Body of pancreas (tissue), 4 donors: Measurements from ENCODE around the gene PLAAT5. TPM values are rescaled to one million over a fixed set of nuclear protein-coding genes. Genes with fewer than 3 reads are reported as not detected.

ENCODE experiments used
- ATAC-seq: fragments of 150-250 bp; one replicate; pipeline ENCODE4 v1.9.1; 2016
- DNase-seq, 4 donors: peaks; one replicate each; pipeline ENCODE4 v3.0.0-alpha.2; 2019
- H3K27ac ChIP-seq, 4 donors: fragments of 200-600 bp; sonication (generic); 1 replicate in 3 of 4; 2 replicates in 1 of 4; pipeline versions ENCODE4 v1.5.1 to v1.6.1; 2016 to 2019; ENCODE audit warnings: mild to moderate bottlenecking in 1 of 4, mixed read lengths in 1 of 4, moderate library complexity in 1 of 4
- H3K27me3 ChIP-seq, 2 donors: fragments of 200-600 bp; sonication (generic); one replicate each; pipeline ENCODE4 v1.6.0; 2016; ENCODE audit warnings: mild to moderate bottlenecking in 1 of 2
- H3K36me3 ChIP-seq, 2 donors: fragments of 200-600 bp; sonication (generic); replicated peaks in 1 of 2; 2 replicates each; pipeline ENCODE4 v1.5.1; 2016; ENCODE audit warnings: low read depth in 2 of 2; ENCODE audit not compliant: insufficient read depth in 1 of 2
- H3K4me1 ChIP-seq: fragments of 200-600 bp; sonication (generic); one replicate; pipeline ENCODE4 v1.6.0; 2016
- H3K4me3 ChIP-seq, 2 donors: fragments of 200-600 bp; sonication (generic); 1 replicate in 1 of 2; 2 replicates in 1 of 2; pipeline ENCODE4 v1.5.1; 2016 to 2019
- H3K9me3 ChIP-seq, 3 donors: fragments of 200-600 bp; sonication (generic); 1 replicate in 2 of 3; 2 replicates in 1 of 3; pipeline ENCODE4 v1.5.1; 2016
- CTCF ChIP-seq, 7 experiments: fragments of 450-650 bp in 4 of 7; fragments of 200-600 bp in 3 of 7; sonication (generic) in 3 of 7; IDR thresholded peaks; one replicate each; pipeline ENCODE4 v1.5.1; 2016 to 2019; ENCODE audit warnings: antibody characterized with exemption in 7 of 7
- POLR2A ChIP-seq, 3 donors: fragments of 450-650 bp; IDR thresholded peaks; one replicate each; pipeline ENCODE4 v1.6.1; 2016; ENCODE audit warnings: antibody characterized with exemption in 3 of 3, mild to moderate bottlenecking in 2 of 3
- WGBS, 2 donors: methylation state at CpG; one replicate each; pipeline ENCODE4 v1.1.5; 2017; 5-methylcytosine and 5-hydroxymethylcytosine counted together
- intact Hi-C: fragments of 100-400 bp; cut with DNase I; formaldehyde crosslinking; loops from one replicate; pipeline ENCODE4 v1.15.1; 2023
- total RNA-seq, 2 donors: library from RNA; depleted of rRNA; stranded (reverse); fragments of >200 nt; gene quantifications; one replicate each; pipeline ENCODE4 v1.1.0, GENCODE V29; 2016

PLAAT5 gene
- total RNA-seq, 2 donors from 2014 or later, result 2.6 to 9.6 TPM

GRCh38 chr11:63511048-63511748 lies 20.2 kb upstream of the PLAAT5 start:
- Histone ChIP-seq H3K4me3 (no peak overlapping the region), H3K9me3 (no peaks in the 10 kb centered on the region), H3K36me3 (no peaks in the 10 kb centered on the region), H3K27me3 (no peaks in the 10 kb centered on the region), H3K4me1 (peaks cover 8% of the 10 kb centered on the region), H3K27ac (no peak overlapping the region)
- intact Hi-C loops, result no loop called here
- DNase-seq (no peak), ATAC-seq (no peak)
- TF ChIP-seq CTCF (IDR thresholded peaks at IDR 0.05) (no peak), POLR2A (IDR thresholded peaks at IDR 0.05) (no peak)
- 88 to 96% methylated on average over 11 of the region's 11 CpGs for WGBS, 2 donors

GRCh38 chr11:63510360-63511047 lies 19.5 kb upstream of the PLAAT5 start:
- DNase-seq (peak in 3 of 4 donors; percentile 47 to 55 (median 54)), ATAC-seq (no peak)
- 64 to 75% methylated on average over 4 to 7 of the region's 7 CpGs for WGBS, 2 donors

GRCh38 chr11:63508745-63509144 lies 17.8 kb upstream of the PLAAT5 start:
- H3K27ac ChIP-seq, result no peak overlapping the region
- H3K4me3 ChIP-seq, result no peak overlapping the region
- H3K4me1 ChIP-seq, result peaks cover 32% of the 10 kb centered on the region
- WGBS, 2 donors, result 68 to 71% methylated on average over 10 to 12 of the region's 12 CpGs
- ATAC-seq (no peak), DNase-seq (no peak)
- no peaks in the 10 kb centered on the region for H3K9me3 ChIP-seq
- intact Hi-C loops, result loop anchor here (10.0 kb wide), 1 partner anchor 126 kb away; no protein-coding TSS in a partner anchor
- TF ChIP-seq POLR2A (IDR thresholded peaks at IDR 0.05) (no peak), CTCF (IDR thresholded peaks at IDR 0.05) (no peak)
- H3K27me3 ChIP-seq, result no peaks in the 10 kb centered on the region
- H3K36me3 ChIP-seq, result no peaks in the 10 kb centered on the region

More at GRCh38 chr11:63510360-63511047, 19.5 kb upstream of the PLAAT5 start:
- Histone ChIP-seq H3K4me3 (no peak overlapping the region), H3K4me1 (peaks cover 15% of the 10 kb centered on the region), H3K27me3 (no peaks in the 10 kb centered on the region), H3K36me3 (no peaks in the 10 kb centered on the region), H3K9me3 (no peaks in the 10 kb centered on the region), H3K27ac (no peak overlapping the region)
- TF ChIP-seq CTCF (IDR thresholded peaks at IDR 0.05) (no peak), POLR2A (IDR thresholded peaks at IDR 0.05) (no peak)
- intact Hi-C loops, result no loop called here

DNA sequence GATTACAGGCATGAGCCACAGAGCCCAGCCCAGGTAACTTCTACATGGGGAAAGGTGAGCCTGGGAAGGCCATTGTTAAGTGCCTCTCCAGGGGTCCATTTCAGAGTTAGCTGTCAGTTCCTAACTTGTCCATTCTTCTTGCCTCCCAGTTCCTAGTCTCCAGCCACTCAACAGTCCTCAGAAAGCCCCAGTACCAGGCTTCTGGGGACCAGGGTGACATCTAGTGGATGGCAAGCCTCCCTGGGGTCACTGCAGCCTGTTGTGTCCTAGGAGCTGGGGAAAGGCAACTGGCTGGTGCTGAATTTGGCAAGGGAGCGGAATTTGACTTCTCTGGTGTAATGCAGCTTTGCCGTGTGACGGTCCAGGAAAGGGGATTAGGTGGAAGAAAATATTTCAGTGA lies 17.0 kb upstream of the PLAAT5 start:
- DNase-seq (peak; percentile 79 to 84 (median 81)), ATAC-seq (peak; percentile 85)
- peaks cover 40% of the 10 kb centered on the region for H3K4me1 ChIP-seq
- H3K36me3 ChIP-seq, result no peaks in the 10 kb centered on the region
- H3K27ac ChIP-seq, result no peak overlapping the region
- no peaks in the 10 kb centered on the region for H3K9me3 ChIP-seq
- H3K4me3 ChIP-seq, result no peak overlapping the region
- TF ChIP-seq POLR2A (IDR thresholded peaks at IDR 0.05), result no peak
- TF ChIP-seq CTCF (IDR thresholded peaks at IDR 0.05), result peak; percentile 33 to 89 (median 75)
- 50 to 65% methylated on average over 3 of the region's 3 CpGs for WGBS, 2 donors
- H3K27me3 ChIP-seq, result no peaks in the 10 kb centered on the region
- intact Hi-C loops, result loop anchor here (10.0 kb wide), 1 partner anchor 127 kb away; no protein-coding TSS in a partner anchor
